ENCODE data around the gene GDF9. TPM values are rescaled to one million over a fixed set of nuclear protein-coding genes. Genes with fewer than 3 reads are reported as not detected.
A peak's percentile ranks its signal among the peaks of the same experiment; 100 is the strongest.

GDF9 gene
- total RNA-seq, 1 donor from 2014 or later = 0.26 TPM

DNA sequence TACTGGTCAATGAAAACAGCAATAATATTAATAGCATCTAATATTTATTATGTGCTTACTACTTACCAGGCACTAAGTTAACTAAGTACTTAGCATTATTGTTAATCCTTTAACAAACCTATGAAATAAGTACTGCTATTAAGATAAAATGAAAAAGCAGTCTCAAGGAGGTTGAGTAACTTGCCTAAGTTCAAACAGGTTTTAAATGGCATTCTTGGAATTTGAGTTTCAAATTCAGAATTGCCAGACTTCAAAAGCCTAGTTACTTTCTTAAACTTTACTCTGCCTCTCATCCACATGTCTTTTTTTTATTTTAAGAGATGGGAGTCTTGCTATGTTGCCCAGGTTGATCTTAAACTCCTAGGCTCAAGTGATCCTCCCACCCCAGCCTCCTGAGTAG, 23.2 kb upstream of the GDF9 start:
- Histone ChIP-seq H3K36me3 (ENCODE audit: control insufficient read depth, insufficient read depth, low read length) (peaks cover 24% of the 10 kb centered on the region), H3K4me3 (ENCODE audit: low read depth, low read length) (no peak overlapping the region), H3K27me3 (ENCODE audit: control insufficient read depth, insufficient read depth, low read length) (no peaks in the 10 kb centered on the region)
- FAIRE-seq (no peak), DNase-seq (ENCODE audit: low read depth) (no peak)
- TF ChIP-seq, protein P1, sequence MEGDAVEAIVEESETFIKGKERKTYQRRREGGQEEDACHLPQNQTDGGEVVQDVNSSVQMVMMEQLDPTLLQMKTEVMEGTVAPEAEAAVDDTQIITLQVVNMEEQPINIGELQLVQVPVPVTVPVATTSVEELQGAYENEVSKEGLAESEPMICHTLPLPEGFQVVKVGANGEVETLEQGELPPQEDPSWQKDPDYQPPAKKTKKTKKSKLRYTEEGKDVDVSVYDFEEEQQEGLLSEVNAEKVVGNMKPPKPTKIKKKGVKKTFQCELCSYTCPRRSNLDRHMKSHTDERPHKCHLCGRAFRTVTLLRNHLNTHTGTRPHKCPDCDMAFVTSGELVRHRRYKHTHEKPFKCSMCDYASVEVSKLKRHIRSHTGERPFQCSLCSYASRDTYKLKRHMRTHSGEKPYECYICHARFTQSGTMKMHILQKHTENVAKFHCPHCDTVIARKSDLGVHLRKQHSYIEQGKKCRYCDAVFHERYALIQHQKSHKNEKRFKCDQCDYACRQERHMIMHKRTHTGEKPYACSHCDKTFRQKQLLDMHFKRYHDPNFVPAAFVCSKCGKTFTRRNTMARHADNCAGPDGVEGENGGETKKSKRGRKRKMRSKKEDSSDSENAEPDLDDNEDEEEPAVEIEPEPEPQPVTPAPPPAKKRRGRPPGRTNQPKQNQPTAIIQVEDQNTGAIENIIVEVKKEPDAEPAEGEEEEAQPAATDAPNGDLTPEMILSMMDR (IDR thresholded peaks at IDR 0.05; ENCODE audit: insufficient read depth, low read length, severe bottlenecking) = no peak

DNA sequence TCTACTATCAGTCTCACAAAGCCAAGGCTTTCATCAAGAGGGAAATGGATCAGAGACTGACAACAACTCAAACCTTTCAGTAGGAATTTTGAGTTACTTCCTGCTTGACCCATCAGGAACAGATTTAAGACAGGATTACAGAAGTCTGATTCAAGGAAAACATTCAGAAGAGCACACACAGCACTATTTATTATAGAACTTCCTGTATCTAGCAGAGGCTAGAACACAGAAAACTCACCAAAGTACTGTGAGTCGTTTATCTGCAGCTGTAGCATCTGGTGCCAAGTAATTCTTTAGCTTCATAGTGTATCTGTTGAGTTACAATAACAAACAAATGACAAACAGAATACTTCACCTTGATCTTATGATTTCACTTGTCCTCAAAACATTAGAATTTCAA, 21.0 kb upstream of the GDF9 start:
- Histone ChIP-seq H3K4me3 (ENCODE audit: low read depth, low read length) (no peak overlapping the region), H3K27me3 (ENCODE audit: control insufficient read depth, insufficient read depth, low read length) (no peaks in the 10 kb centered on the region), H3K36me3 (ENCODE audit: control insufficient read depth, insufficient read depth, low read length) (peaks cover 21% of the 10 kb centered on the region)
- TF ChIP-seq, protein P1 (IDR thresholded peaks at IDR 0.05; ENCODE audit: insufficient read depth, low read length, severe bottlenecking) = no peak
- no peak for DNase-seq (ENCODE audit: low read depth)
- FAIRE-seq = no peak

DNA sequence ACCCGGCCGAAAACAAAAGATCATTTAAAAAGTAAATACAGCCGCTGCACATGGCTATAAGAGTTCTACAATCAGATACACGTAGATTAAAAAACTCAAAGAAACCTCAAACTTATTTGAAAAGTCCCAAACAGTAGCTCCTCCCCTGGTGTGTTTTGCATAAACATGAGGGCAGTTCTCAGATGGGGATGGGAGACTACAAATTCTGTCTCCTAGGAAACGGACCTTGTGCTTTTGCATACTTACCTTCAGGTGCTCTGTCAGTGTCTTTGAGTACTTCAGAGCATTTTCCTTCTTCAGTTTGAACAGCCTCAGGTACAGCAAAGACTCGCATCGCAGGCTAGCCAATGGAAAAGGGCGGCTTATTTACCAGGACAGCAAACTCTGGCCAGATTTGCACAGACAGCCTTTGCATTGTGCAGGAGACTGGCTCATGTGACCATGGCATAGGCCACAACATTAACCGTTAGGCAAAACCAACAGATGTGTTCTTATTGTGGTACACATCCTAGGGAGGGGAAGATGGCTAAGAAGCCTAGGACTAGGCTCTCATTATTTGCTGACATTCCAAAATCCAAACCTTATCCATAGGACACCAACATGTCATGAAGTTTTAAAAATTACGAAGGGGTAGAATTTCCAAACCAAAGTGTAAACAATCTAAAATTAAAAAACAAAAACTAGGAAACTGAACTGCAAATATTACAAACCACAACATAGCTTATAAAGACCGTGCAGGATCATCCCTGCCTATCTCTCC, 20.0 kb upstream of the GDF9 start:
- no peaks in the 10 kb centered on the region for H3K27me3 ChIP-seq (ENCODE audit: control insufficient read depth, insufficient read depth, low read length)
- no peak overlapping the region for H3K4me3 ChIP-seq (ENCODE audit: low read depth, low read length)
- DNase-seq (ENCODE audit: low read depth) (no peak), FAIRE-seq (no peak)
- H3K36me3 ChIP-seq (ENCODE audit: control insufficient read depth, insufficient read depth, low read length) = peaks cover 21% of the 10 kb centered on the region
- TF ChIP-seq, protein P1 (IDR thresholded peaks at IDR 0.05; ENCODE audit: insufficient read depth, low read length, severe bottlenecking) = no peak

DNA sequence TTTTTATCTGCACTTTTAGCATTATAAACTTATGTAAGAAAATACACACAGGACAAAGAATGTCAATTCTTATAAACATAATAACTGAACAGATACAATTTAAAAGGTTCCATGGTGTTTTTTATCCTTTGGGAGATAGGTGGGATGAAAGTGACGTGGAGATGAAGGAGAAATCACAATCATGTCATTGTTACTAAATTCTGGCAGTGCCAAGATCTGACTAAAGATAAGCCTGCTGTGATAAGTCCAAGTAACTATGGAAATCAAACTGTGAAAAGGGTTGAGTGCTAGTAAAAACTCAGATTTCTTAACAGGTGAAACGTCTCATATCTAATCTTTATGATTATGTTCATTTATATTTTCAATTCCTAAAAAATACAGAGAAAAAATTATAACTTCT, 18.3 kb upstream of the GDF9 start:
- no peaks in the 10 kb centered on the region for H3K27me3 ChIP-seq (ENCODE audit: control insufficient read depth, insufficient read depth, low read length)
- DNase-seq (ENCODE audit: low read depth) (no peak), FAIRE-seq (no peak)
- H3K36me3 ChIP-seq (ENCODE audit: control insufficient read depth, insufficient read depth, low read length) = peaks cover 29% of the 10 kb centered on the region
- no peak overlapping the region for H3K4me3 ChIP-seq (ENCODE audit: low read depth, low read length)
- TF ChIP-seq, protein P1 (IDR thresholded peaks at IDR 0.05; ENCODE audit: insufficient read depth, low read length, severe bottlenecking) = no peak

DNA sequence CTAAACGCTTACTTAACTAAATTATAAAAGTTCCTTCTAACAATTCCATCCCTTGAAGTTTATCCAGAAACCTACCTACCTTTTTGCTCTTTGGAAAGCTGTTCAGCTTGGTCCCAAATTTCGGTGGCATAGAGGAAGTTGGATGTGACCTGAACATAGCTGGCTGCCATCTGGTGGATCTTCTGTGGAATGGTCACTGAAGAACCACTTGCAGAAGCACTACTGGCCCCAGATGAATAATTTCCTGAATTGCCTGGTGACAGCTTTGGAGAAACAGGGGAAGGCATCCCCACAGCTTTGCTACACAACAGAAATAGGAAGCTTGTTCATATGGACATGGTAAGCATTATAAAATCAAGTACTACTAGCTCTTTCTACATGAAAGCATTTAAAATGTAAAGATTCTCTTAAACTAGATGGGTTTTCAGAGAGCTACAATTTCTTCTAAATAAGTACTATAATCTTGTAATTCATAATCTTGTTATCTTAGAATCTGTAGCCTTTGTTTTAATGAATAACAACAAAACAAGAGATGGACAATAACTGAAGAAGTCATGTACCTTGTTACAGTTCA, 17.1 kb upstream of the GDF9 start:
- DNase-seq (ENCODE audit: low read depth) (peak; percentile 58), FAIRE-seq (no peak)
- peaks cover 28% of the 10 kb centered on the region for H3K36me3 ChIP-seq (ENCODE audit: control insufficient read depth, insufficient read depth, low read length)
- no peaks in the 10 kb centered on the region for H3K27me3 ChIP-seq (ENCODE audit: control insufficient read depth, insufficient read depth, low read length)
- no peak overlapping the region for H3K4me3 ChIP-seq (ENCODE audit: low read depth, low read length)
- TF ChIP-seq, protein P1 (IDR thresholded peaks at IDR 0.05; ENCODE audit: insufficient read depth, low read length, severe bottlenecking) = peak; percentile 68
